Smooth muscle cell (in vitro differentiated cells): ENCODE measurements around the gene MPC1. TPM values are rescaled to one million over a fixed set of nuclear protein-coding genes. Genes with fewer than 3 reads are reported as not detected.
"Not testable (repeated sequence)": the region's sequence is repeated elsewhere in the genome, so short reads cannot be mapped to it uniquely, and the experiment has no call there.

ENCODE experiments used
- DNase-seq: peaks from one replicate; lab custom pipeline; 2025; ENCODE audit not compliant: unreplicated experiment; lab: John Stamatoyannopoulos, UW
- H2AFZ ChIP-seq: fragments of 200-600 bp; sonication (generic); 2 replicates; pipeline ENCODE4 v1.6.0; 2016; ENCODE audit warnings: antibody characterized with exemption, low read depth, mild to moderate bottlenecking
- H3F3A ChIP-seq: fragments of 200-600 bp; sonication (generic); 2 replicates; pipeline ENCODE4 v1.6.0; 2017; ENCODE audit warnings: antibody characterized with exemption, low read depth
- H3K27ac ChIP-seq: fragments of 200-600 bp; sonication (generic); 2 replicates; pipeline ENCODE4 v1.5.1; 2016; ENCODE audit warnings: low read depth, mild to moderate bottlenecking
- H3K27me3 ChIP-seq: fragments of 200-600 bp; sonication (generic); 2 replicates; pipeline ENCODE4 v1.6.1; 2016; ENCODE audit warnings: low read depth, mild to moderate bottlenecking
- H3K36me3 ChIP-seq: fragments of 200-600 bp; sonication (generic); 2 replicates; pipeline ENCODE4 v1.5.1; 2016; ENCODE audit warnings: low read depth
- H3K4me1 ChIP-seq: fragments of 200-600 bp; sonication (generic); 2 replicates; pipeline ENCODE4 v1.5.1; 2016; ENCODE audit warnings: low read depth
- H3K4me2 ChIP-seq: fragments of 200-600 bp; sonication (generic); 2 replicates; pipeline ENCODE4 v1.6.0; 2016; ENCODE audit warnings: mild to moderate bottlenecking
- H3K4me3 ChIP-seq: fragments of 200-600 bp; sonication (generic); 2 replicates; pipeline ENCODE4 v1.5.1; 2016; ENCODE audit warnings: mild to moderate bottlenecking
- H3K79me2 ChIP-seq: fragments of 200-600 bp; sonication (generic); 2 replicates; pipeline ENCODE4 v1.6.0; 2016; ENCODE audit warnings: low read depth, mild to moderate bottlenecking
- H3K9ac ChIP-seq: fragments of 200-600 bp; sonication (generic); 2 replicates; pipeline ENCODE4 v1.6.0; 2016; ENCODE audit warnings: low read depth
- H3K9me3 ChIP-seq: fragments of 200-600 bp; sonication (generic); replicated peaks from 2 replicates; pipeline ENCODE4 v1.5.1; 2016; ENCODE audit warnings: low read depth
- H4K20me1 ChIP-seq: fragments of 200-600 bp; sonication (generic); 2 replicates; pipeline ENCODE4 v1.6.0; 2016; ENCODE audit warnings: low read depth
- CTCF ChIP-seq: fragments of 200-600 bp; sonication (generic); IDR thresholded peaks from 2 replicates; pipeline ENCODE4 v1.5.1; 2017; ENCODE audit warnings: borderline replicate concordance, mild to moderate bottlenecking, antibody characterized with exemption; ENCODE audit not compliant: insufficient read depth, poor library complexity, severe bottlenecking
- WGBS: methylation state at CpG from one replicate; pipeline ENCODE4 v1.1.7; 2016; ENCODE audit warnings: low lambda C conversion rate; 5-methylcytosine and 5-hydroxymethylcytosine counted together
- polyA plus RNA-seq: library from polyadenylated mRNA; unstranded; fragments of >200 nt; fragmentation: Nextera tagmentation; extraction: Ambion mirVana; gene quantifications from 2 replicates; pipeline ENCODE4 v1.2.1, GENCODE V29; 2016
- total RNA-seq: library from RNA; depleted of rRNA; stranded (reverse); fragments of >200 nt; gene quantifications from 2 replicates; pipeline ENCODE4 v1.2.3, GENCODE V29; 2014

Gene MPC1
- total and polyA plus RNA-seq, 2 experiments from 2014 or later = 49.0 to 57.4 TPM

DNA sequence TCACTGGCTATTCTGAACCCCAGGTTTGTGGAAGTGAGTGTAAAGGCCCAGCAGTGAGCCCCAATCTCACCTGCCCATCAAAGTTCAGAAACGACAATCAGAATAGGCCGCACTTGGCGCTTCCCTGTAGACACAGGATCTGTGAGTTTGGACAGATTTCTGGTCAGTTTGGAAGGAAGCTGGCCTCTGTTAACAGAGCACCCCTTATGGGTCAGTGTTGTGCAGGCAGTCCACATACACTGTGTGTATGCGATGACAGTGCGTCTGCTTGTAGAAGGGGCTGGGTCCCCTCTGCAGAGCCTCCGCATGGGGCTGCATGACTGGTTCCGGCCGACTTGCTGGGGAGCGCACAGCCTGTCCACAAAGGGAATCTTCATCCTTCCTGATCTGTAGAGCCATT lies 3.4 kb upstream of the MPC1 start:
- H3K36me3 ChIP-seq = no peaks in the 10 kb centered on the region
- H3K9ac ChIP-seq = no peak overlapping the region
- no peaks in the 10 kb centered on the region for H3K27me3 ChIP-seq
- no peak overlapping the region for H3K4me3 ChIP-seq
- no peaks in the 10 kb centered on the region for H3K9me3 ChIP-seq
- peaks cover 1% of the 10 kb centered on the region for H3K79me2 ChIP-seq
- no peak overlapping the region for H2AFZ ChIP-seq
- H3K27ac ChIP-seq = no peak overlapping the region
- H4K20me1 ChIP-seq = no peaks in the 10 kb centered on the region
- 93% methylated on average over 9 of the region's 9 CpGs for WGBS
- H3K4me1 ChIP-seq = peaks cover 6% of the 10 kb centered on the region
- H3F3A ChIP-seq = no peaks in the 10 kb centered on the region
- DNase-seq = no peak
- H3K4me2 ChIP-seq = no peak overlapping the region
- no peak for TF ChIP-seq CTCF

- not testable (repeated sequence) for H3F3A ChIP-seq, H3K4me1 ChIP-seq, H3K36me3 ChIP-seq, H3K27me3 ChIP-seq, H3K9me3 ChIP-seq, H4K20me1 ChIP-seq, DNase-seq, H3K79me2 ChIP-seq
- peak overlapping the region; percentile 82 for H3K27ac ChIP-seq
- peak overlapping the region; percentile 96 for H2AFZ ChIP-seq
- peak overlapping the region; percentile 98 for H3K4me3 ChIP-seq
- H3K4me2 ChIP-seq = peak overlapping the region; percentile 99
- 29% methylated on average over 22 of the region's 22 CpGs for WGBS
- peak overlapping the region; percentile 78 for H3K9ac ChIP-seq
Observed at GRCh38 chr6:166383802-166384363, 1.1 kb upstream of the MPC1 start.

DNA sequence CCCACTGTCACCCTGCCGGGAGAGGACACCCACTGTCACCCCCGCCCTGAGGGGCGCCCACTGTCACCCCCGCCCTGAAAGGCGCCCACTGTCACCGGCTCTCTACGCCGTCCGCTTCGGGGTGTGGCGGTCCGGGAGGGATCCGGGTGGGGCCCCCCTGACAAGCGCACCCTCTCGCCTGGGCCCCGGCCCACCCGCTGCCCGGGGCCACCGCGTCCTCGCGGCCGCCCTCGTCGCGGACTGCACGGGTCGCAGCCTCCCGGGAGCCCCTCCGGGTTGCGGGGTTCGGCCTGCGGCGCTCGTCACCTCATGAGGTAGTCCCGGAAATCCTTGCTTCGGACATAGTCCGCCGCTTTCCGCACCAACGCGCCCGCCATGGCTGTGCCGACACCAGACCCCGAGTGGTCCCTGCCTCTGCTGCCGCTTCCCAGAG lies 224 bp downstream of the MPC1 start:
- peaks cover 8% of the 10 kb centered on the region for H4K20me1 ChIP-seq
- no peaks in the 10 kb centered on the region for H3K36me3 ChIP-seq
- H3K9me3 ChIP-seq = no peaks in the 10 kb centered on the region
- H3K4me2 ChIP-seq = peak overlapping the region; percentile 97
- H3K27ac ChIP-seq = no peak overlapping the region
- H3K27me3 ChIP-seq = no peaks in the 10 kb centered on the region
- DNase-seq = no peak
- H3F3A ChIP-seq = no peaks in the 10 kb centered on the region
- TF ChIP-seq CTCF = no peak
- peak overlapping the region; percentile 74 for H3K9ac ChIP-seq
- peaks cover 4% of the 10 kb centered on the region for H3K79me2 ChIP-seq
- peak overlapping the region; percentile 98 for H3K4me3 ChIP-seq
- 1% methylated on average over 19 of the region's 46 CpGs for WGBS
- peaks cover 6% of the 10 kb centered on the region for H3K4me1 ChIP-seq
- peak overlapping the region; percentile 96 for H2AFZ ChIP-seq

GRCh38 chr6:166381733-166382499 lies 824 bp downstream of the MPC1 start:
- 1% methylated on average over 49 of the region's 49 CpGs for WGBS
- H3K9me3 ChIP-seq = no peaks in the 10 kb centered on the region
- no peak for DNase-seq
- peak overlapping the region; percentile 96 for H2AFZ ChIP-seq
- peak overlapping the region; percentile 97 for H3K4me2 ChIP-seq
- no peak overlapping the region for H3K27ac ChIP-seq
- H4K20me1 ChIP-seq = peaks cover 8% of the 10 kb centered on the region
- peak overlapping the region; percentile 74 for H3K9ac ChIP-seq
- peak; percentile 74 for TF ChIP-seq CTCF
- H3K4me1 ChIP-seq = peaks cover 6% of the 10 kb centered on the region
- H3K79me2 ChIP-seq = peaks cover 4% of the 10 kb centered on the region
- H3K36me3 ChIP-seq = no peaks in the 10 kb centered on the region
- no peaks in the 10 kb centered on the region for H3K27me3 ChIP-seq
- no peaks in the 10 kb centered on the region for H3F3A ChIP-seq
- H3K4me3 ChIP-seq = peak overlapping the region; percentile 98
